HFFc6 (cell line): Measurements from ENCODE around the gene AGPAT3. TPM values are rescaled to one million over a fixed set of nuclear protein-coding genes. Genes with fewer than 3 reads are reported as not detected.

ENCODE experiments used
- DNase-seq: peaks from one replicate; pipeline ENCODE4 v3.0.0-alpha.2; 2018
- H3K27ac Mint-ChIP-seq: 2 replicates; pipeline ENCODE4 v1.8.0; 2020; ENCODE audit warnings: mild to moderate bottlenecking, mixed read lengths
- H3K27me3 Mint-ChIP-seq: 2 replicates; pipeline ENCODE4 v1.8.0; 2021; ENCODE audit warnings: mild to moderate bottlenecking, moderate library complexity, mixed read lengths; ENCODE audit not compliant: insufficient read depth
- H3K36me3 Mint-ChIP-seq: 2 replicates; pipeline ENCODE4 v1.8.0; 2021; ENCODE audit warnings: low read depth, mixed read lengths
- H3K4me1 Mint-ChIP-seq: 2 replicates; pipeline ENCODE4 v1.8.0; 2020; ENCODE audit warnings: low read depth, mixed read lengths
- H3K4me3 Mint-ChIP-seq: 2 replicates; pipeline ENCODE4 v1.8.0; 2020; ENCODE audit warnings: mild to moderate bottlenecking, moderate library complexity, mixed read lengths
- H3K9me3 Mint-ChIP-seq: 2 replicates; pipeline ENCODE4 v1.8.0; 2020; ENCODE audit warnings: mild to moderate bottlenecking, mixed read lengths
- total RNA-seq, 6 experiments: library from RNA; stranded (reverse); fragmentation: NEBNext Ultra II Directional; extraction: Animal tissue kit (Norgen Biotek cat#: 25700); gene quantifications; 2 replicates in 1 of 6; 3 replicates in 5 of 6; pipeline ENCODE4 v1.2.3, GENCODE V29; 2021
- TF ChIP-seq, protein P1 (sequence below): fragments of 200-600 bp; sonication (generic); IDR thresholded peaks from 2 replicates; pipeline ENCODE4 v1.5.0; 2021; ENCODE audit warnings: antibody characterized with exemption, mild to moderate bottlenecking

AGPAT3 gene
- total RNA-seq, 6 experiments from 2014 or later, result 94.6 to 114 (median 97.8) TPM

GRCh38 chr21:44035244-44035643, 170.2 kb downstream of the AGPAT3 start:
- DNase-seq, result no peak
- Mint-ChIP-seq H3K4me1 (no peaks in the 10 kb centered on the region), H3K9me3 (no peaks in the 10 kb centered on the region), H3K36me3 (peaks cover 29% of the 10 kb centered on the region), H3K27me3 (no peaks in the 10 kb centered on the region; the same call in 1 of the 2 replicates), H3K27ac (no peak overlapping the region), H3K4me3 (no peak overlapping the region)
- TF ChIP-seq, protein P1, sequence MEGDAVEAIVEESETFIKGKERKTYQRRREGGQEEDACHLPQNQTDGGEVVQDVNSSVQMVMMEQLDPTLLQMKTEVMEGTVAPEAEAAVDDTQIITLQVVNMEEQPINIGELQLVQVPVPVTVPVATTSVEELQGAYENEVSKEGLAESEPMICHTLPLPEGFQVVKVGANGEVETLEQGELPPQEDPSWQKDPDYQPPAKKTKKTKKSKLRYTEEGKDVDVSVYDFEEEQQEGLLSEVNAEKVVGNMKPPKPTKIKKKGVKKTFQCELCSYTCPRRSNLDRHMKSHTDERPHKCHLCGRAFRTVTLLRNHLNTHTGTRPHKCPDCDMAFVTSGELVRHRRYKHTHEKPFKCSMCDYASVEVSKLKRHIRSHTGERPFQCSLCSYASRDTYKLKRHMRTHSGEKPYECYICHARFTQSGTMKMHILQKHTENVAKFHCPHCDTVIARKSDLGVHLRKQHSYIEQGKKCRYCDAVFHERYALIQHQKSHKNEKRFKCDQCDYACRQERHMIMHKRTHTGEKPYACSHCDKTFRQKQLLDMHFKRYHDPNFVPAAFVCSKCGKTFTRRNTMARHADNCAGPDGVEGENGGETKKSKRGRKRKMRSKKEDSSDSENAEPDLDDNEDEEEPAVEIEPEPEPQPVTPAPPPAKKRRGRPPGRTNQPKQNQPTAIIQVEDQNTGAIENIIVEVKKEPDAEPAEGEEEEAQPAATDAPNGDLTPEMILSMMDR, result no peak

Other genes with a start within 250 kb of the AGPAT3 start
- gene HSF2BP, start 205.7 kb upstream of the AGPAT3 start, total RNA-seq, result under 1 TPM; 0.33 to 0.90 (median 0.59) TPM
- gene RRP1B, start 205.7 kb upstream of the AGPAT3 start, total RNA-seq, result 10 to 100 TPM; 26.9 to 34.4 (median 27.6) TPM
- 100 to 1,000 TPM; 154 to 160 (median 157) TPM for gene PDXK, start 146.1 kb upstream of the AGPAT3 start, total RNA-seq
- gene CSTB, start 88.9 kb upstream of the AGPAT3 start, total RNA-seq, result 10 to 100 TPM; 56.7 to 71.4 (median 66.9) TPM
- 10 to 100 TPM; 19.9 to 24.8 (median 23.0) TPM for gene RRP1, start 75.6 kb upstream of the AGPAT3 start, total RNA-seq
- gene TRAPPC10, start 147.1 kb downstream of the AGPAT3 start, total RNA-seq, result 10 to 100 TPM; 24.1 to 29.4 (median 27.7) TPM
- 10 to 100 TPM; 13.7 to 20.0 (median 16.6) TPM for gene PWP2, start 242.2 kb downstream of the AGPAT3 start, total RNA-seq